K562 (cell line): ENCODE measurements around the gene RHOBTB3.

Experiments
- ATF2 ChIP-seq: sonication (generic); formaldehyde crosslinking; IDR thresholded peaks from 2 replicates; pipeline ENCODE4 v1.8.1; 2022; ENCODE audit warnings: missing genetic modification reagents
- CTCF ChIP-seq, 3 experiments: IDR thresholded peaks in 2 of 3; conservative IDR thresholded peaks in 1 of 3; 2 replicates each; pipeline ENCODE4 v1.5.1; 2011 to 2012; ENCODE audit warnings: low read length in 3 of 3, mild to moderate bottlenecking in 3 of 3, control low read depth in 2 of 3, improper control_type of control experiment in 1 of 3, inconsistent platforms in 1 of 3, low read depth in 1 of 3, mixed read lengths in 1 of 3, moderate library complexity in 1 of 3; ENCODE audit not compliant: insufficient read depth in 2 of 3
- REST ChIP-seq, 2 experiments: fragments of 450-650 bp; formaldehyde crosslinking in 1 of 2; IDR thresholded peaks; 2 replicates each; pipeline versions ENCODE4 v1.4.0 to v1.6.1; 2014 to 2020; ENCODE audit warnings: mild to moderate bottlenecking in 2 of 2, borderline replicate concordance in 1 of 2, low read depth in 1 of 2
- RREB1 ChIP-seq: fragments of 250-450 bp; sonication (Bioruptor Pico); IDR thresholded peaks from 2 replicates; pipeline ENCODE4 v1.4.0; 2020
- ZKSCAN3 ChIP-seq: fragments of 250-450 bp; sonication (Bioruptor Pico); IDR thresholded peaks from 2 replicates; pipeline ENCODE4 v1.4.0; 2020

- TF ChIP-seq REST (IDR thresholded peaks at IDR 0.05; ENCODE audit: borderline replicate concordance) (no peak), REST (CRISPR knock-in tag; IDR thresholded peaks at IDR 0.05; ENCODE audit: low read depth) (no peak), ATF2 (CRISPR knock-in tag) (no peak), CTCF (IDR thresholded peaks at IDR 0.05 in 2 of 3, conservative IDR thresholded peaks at IDR 0.05 in 1 of 3; ENCODE audit: insufficient read depth in 2 of 3, low read depth in 1 of 3, low read length in 3 of 3) (no peak), RREB1 (no peak), ZKSCAN3 (CRISPR knock-in tag) (no peak)
Measured at GRCh38 chr5:95770830-95771708, 39.9 kb downstream of the RHOBTB3 start.
